HG03066 (cell line): ENCODE measurements around the gene LCN15.
"Not testable (repeated sequence)": the region's sequence is repeated elsewhere in the genome, so short reads cannot be mapped to it uniquely, and the experiment has no call there.

Experiments used
- ATAC-seq: cut with Tn5 transposase; IDR thresholded peaks from one replicate; pipeline ENCODE4 v1.9.1; 2021; ENCODE audit warnings: low read depth; ENCODE audit not compliant: unreplicated experiment

The LCN15 gene

GRCh38 chr9:136711219-136711648 lies 53.1 kb downstream of the LCN15 start:
- not testable (repeated sequence) for ATAC-seq

GRCh38 chr9:136710543-136710942 lies 53.8 kb downstream of the LCN15 start:
- ATAC-seq, result no peak
